K562 (cell line): ENCODE measurements around the gene GIGYF1. TPM values are rescaled to one million over a fixed set of nuclear protein-coding genes. Genes with fewer than 3 reads are reported as not detected.

Source experiments
- ARID3B ChIP-seq: fragments of 250-450 bp; sonication (Bioruptor Pico); IDR thresholded peaks from 2 replicates; pipeline ENCODE4 v1.4.0; 2020; ENCODE audit warnings: borderline replicate concordance
- BHLHE40 ChIP-seq: IDR thresholded peaks from 2 replicates; pipeline ENCODE4 v1.6.1; 2011; ENCODE audit warnings: low read length, improper control_type of control experiment
- BRF1 ChIP-seq: IDR thresholded peaks from 3 replicates; pipeline ENCODE4 v1.6.1; 2011; ENCODE audit warnings: borderline replicate concordance, mild to moderate bottlenecking; ENCODE audit not compliant: insufficient read length; ENCODE audit errors: extremely low read depth
- HDAC1 ChIP-seq, 2 experiments: fragments of 450-650 bp; IDR thresholded peaks; 2 replicates each; pipeline ENCODE4 v1.6.1; 2016 to 2017; ENCODE audit warnings: inconsistent platforms in 1 of 2, mild to moderate bottlenecking in 1 of 2, moderate library complexity in 1 of 2
- HNRNPH1 ChIP-seq: fragments of 200-400 bp; formaldehyde crosslinking; optimal IDR thresholded peaks from 2 replicates; pipeline ENCODE3; 2017; ENCODE audit warnings: low read depth, mild to moderate bottlenecking, low read length, moderate library complexity
- KLF6 ChIP-seq: fragments of 250-450 bp; sonication (Bioruptor Pico); IDR thresholded peaks from 2 replicates; pipeline ENCODE4 v1.4.0; 2020; ENCODE audit warnings: mild to moderate bottlenecking, moderate library complexity, borderline replicate concordance
- NFE2 ChIP-seq: IDR thresholded peaks from 2 replicates; pipeline ENCODE4 v1.6.1; 2014; ENCODE audit warnings: antibody characterized with exemption, low read depth
- POLR2AphosphoS2 ChIP-seq: IDR thresholded peaks from 2 replicates; pipeline ENCODE4 v1.6.1; 2012; ENCODE audit warnings: low read length, improper control_type of control experiment
- REST ChIP-seq, 2 experiments: fragments of 450-650 bp; formaldehyde crosslinking in 1 of 2; IDR thresholded peaks; 2 replicates each; pipeline versions ENCODE4 v1.4.0 to v1.6.1; 2014 to 2020; ENCODE audit warnings: mild to moderate bottlenecking in 2 of 2, borderline replicate concordance in 1 of 2, low read depth in 1 of 2
- SIRT6 ChIP-seq: IDR thresholded peaks from one replicate; pipeline ENCODE4 v1.6.1; 2012; ENCODE audit warnings: low read depth, mild to moderate bottlenecking, control low read depth, inconsistent platforms, low read length, moderate library complexity
- XRCC3 ChIP-seq: fragments of 450-650 bp; IDR thresholded peaks from 2 replicates; pipeline ENCODE4 v1.6.1; 2017; ENCODE audit warnings: mild to moderate bottlenecking, moderate library complexity
- YY1 ChIP-seq, 3 experiments: IDR thresholded peaks; 2 replicates each; pipeline ENCODE4 v1.6.1; 2011; ENCODE audit warnings: low read length in 2 of 3, mild to moderate bottlenecking in 2 of 3, moderate library complexity in 2 of 3, borderline replicate concordance in 1 of 3, control low read depth in 1 of 3, low read depth in 1 of 3; ENCODE audit not compliant: insufficient read depth in 3 of 3, insufficient replicate concordance in 2 of 3, control insufficient read depth in 1 of 3, insufficient read length in 1 of 3; ENCODE audit errors: extremely low read depth in 1 of 3
- ZNF133 ChIP-seq: fragments of 250-450 bp; sonication (Bioruptor Pico); IDR thresholded peaks from 2 replicates; pipeline ENCODE4 v1.4.0; 2020; ENCODE audit warnings: mild to moderate bottlenecking
- ZNF398 ChIP-seq: fragments of 250-450 bp; sonication (Bioruptor Pico); IDR thresholded peaks from 2 replicates; pipeline ENCODE4 v1.8.0; 2021; ENCODE audit warnings: moderate library complexity, mild to moderate bottlenecking, inconsistent platforms
- ZNF41 ChIP-seq: fragments of 250-450 bp; sonication (Bioruptor Pico); conservative IDR thresholded peaks from 2 replicates; pipeline ENCODE4 v1.4.0; 2020; ENCODE audit warnings: mild to moderate bottlenecking
- polyA plus RNA-seq, 8 experiments: library from polyadenylated mRNA; depleted of rRNA in 4 of 8; stranded (reverse) in 5 of 8; unstranded in 3 of 8; fragments of >200 nt; fragmentation: Nextera tagmentation in 2 of 8; fragmentation: Illumina TruSeq in 1 of 8; extraction: Ambion mirVana in 2 of 8; extraction: Trizol in 1 of 8; gene quantifications; 2 replicates each; pipeline versions ENCODE4 v1.2.1 to v1.2.3, GENCODE V29; 2011 to 2014; ENCODE audit warnings: inconsistent platforms in 1 of 8, missing spikeins in 1 of 8
- total RNA-seq, 7 experiments: library from RNA; depleted of rRNA in 6 of 7; stranded (reverse); fragments of >200 nt in 6 of 7; fragmentation: Illumina TruSeq in 2 of 7; extraction: Trizol in 2 of 7; gene quantifications; 2 replicates each; pipeline versions ENCODE4 v1.2.1 to v1.2.3, GENCODE V29; 2011 to 2021; ENCODE audit warnings: low replicate concordance in 1 of 7

Gene GIGYF1
- total and polyA plus RNA-seq, 9 of the 15 experiments (the other 6 are each of a cell fraction or from before 2014, with no cell fraction given): 0.56 to 76.2 (median 16.8) TPM

- TF ChIP-seq ARID3B (CRISPR knock-in tag) (no peak), SIRT6 (no peak), POLR2AphosphoS2 (no peak), KLF6 (no peak), YY1 (IDR thresholded peaks at IDR 0.05; ENCODE audit: borderline replicate concordance in 1 of 3, control insufficient read depth in 1 of 3, extremely low read depth in 1 of 3, insufficient read depth in 3 of 3, insufficient read length in 1 of 3, insufficient replicate concordance in 2 of 3, low read depth in 1 of 3, low read length in 2 of 3) (peak in 1 of 3 experiments; percentile 48), XRCC3 (no peak), NFE2 (no peak), HDAC1 (IDR thresholded peaks at IDR 0.05) (peak in 1 of 2 experiments; percentile 38; a peak in 1 of 4 replicates), ZNF41 (CRISPR knock-in tag) (no peak), HNRNPH1 (no peak), REST (IDR thresholded peaks at IDR 0.05; ENCODE audit: borderline replicate concordance) (no peak), REST (CRISPR knock-in tag; IDR thresholded peaks at IDR 0.05; ENCODE audit: low read depth) (0 out of 2 replicates have a peak, but pooled peaks have one; percentile 13), ZNF133 (CRISPR knock-in tag) (no peak), ZNF398 (CRISPR knock-in tag) (no peak), BRF1 (no peak), BHLHE40 (0 out of 2 replicates have a peak, but pooled peaks have one; percentile 6)
These were observed 12.7 kb upstream of the GIGYF1 start (continued) for GRCh38 chr7:100706672-100707311.
